NOMO-1 treated with DMSO at 0.1 percent for 48 hours (cell line): ENCODE measurements around the gene MRPL36.

ENCODE experiments used
- DNase-seq: peaks from one replicate; lab custom pipeline; 2025; ENCODE audit not compliant: unreplicated experiment; lab: John Stamatoyannopoulos, UW

Gene MRPL36

DNA sequence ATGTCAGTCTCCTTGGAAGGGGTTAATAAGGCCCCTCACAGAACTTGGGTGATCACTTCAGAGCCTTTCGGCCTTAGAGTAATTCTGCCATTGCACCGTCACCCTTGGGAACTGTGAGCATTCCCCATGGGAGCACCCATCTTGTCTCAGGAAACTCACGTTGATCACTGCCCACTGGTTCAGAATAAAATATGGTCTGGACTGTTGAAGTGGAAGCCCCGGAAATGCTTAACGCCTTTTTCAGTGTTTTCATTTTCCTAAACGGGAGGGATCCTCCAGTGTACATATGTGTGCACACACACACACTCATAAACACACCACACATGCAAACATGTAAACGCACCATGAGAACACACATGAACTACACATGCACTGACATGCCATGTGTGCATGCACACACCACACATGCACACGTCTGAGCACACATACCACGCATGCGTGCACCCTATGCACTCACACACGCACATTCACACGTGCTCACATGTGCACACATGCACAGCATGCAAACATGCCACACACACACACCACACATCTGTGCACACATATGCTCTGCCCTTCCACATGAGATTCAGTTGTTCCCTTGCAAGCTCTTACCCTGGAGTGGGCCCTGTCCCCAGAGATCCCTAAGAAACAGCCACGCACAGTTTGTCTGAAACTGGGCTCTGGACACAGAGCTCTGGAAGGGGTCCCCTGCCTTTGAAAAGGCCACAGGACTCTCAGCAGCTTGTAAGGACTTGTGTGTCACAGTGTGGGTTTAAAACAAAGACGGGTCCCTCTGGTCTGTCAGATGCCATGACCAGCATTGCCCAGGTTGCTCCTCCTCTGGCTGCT lies 17.0 kb downstream of the MRPL36 start:
- DNase-seq = no peak

DNA sequence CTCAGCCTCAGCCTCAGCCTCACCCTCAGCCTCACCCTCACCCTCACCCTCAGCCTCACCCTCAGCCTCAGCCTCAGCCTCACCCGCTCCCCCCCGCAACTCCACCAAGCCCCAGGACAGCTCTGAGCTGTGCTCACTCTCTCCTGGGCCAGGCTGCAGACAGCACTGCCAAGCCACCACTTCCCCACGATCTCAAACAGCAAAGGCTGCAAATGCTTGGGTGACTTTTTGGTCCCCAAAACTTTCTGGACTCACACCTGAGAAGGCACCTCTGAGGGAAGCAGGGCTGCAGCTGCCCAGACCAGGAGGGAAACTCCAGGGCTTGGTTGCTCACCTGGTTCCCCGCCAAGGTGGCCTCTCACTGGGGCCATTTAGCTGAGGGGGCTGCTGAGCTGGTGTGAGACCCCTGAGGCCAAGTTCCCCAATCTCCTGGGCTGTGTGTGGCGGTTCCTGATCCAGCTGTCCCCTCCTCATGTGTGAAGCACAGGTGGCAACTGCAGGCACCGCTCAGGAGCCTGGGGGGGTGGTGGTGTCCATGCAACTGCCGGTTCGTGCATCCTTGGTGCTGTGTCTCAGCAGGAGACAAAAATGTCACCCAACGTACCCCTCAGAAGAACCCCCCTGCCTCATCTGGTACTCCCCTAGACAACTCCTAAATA lies 17.8 kb downstream of the MRPL36 start:
- DNase-seq = no peak

DNA sequence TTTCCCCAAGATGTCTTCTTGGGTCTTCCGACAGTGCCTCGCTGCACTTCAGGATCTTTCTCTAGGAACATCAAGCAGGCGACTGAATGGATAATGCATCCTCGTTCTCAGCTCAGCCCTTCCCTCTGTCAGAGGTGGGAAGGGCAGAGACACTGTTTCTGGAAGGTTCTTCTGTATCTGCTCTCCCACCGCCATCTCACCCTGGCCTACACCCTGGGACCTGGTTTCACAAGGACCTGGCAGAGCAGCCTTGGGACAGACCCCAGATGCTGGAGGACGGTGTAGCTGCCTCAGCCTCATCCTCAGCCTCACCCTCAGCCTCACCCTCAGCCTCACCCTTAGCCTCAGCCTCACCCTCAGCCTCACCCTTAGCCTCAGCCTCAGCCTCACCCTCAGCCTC lies 18.5 kb downstream of the MRPL36 start:
- no peak for DNase-seq

DNA sequence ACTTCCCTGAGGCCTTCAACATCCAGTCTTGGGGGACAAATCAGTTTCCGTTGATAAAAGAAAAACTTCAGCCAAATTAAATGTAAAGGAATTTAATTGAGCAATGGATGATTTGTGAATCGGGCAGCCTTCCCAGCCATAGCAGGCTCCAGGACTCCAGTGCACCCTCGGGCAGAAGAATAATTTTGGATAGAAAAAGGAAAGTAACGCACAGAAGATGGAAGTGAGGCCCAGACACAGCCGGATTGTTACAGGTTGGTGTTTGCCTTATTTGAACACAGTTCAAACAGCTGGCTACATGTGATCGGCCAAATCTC lies 19.1 kb downstream of the MRPL36 start:
- DNase-seq = no peak

DNA sequence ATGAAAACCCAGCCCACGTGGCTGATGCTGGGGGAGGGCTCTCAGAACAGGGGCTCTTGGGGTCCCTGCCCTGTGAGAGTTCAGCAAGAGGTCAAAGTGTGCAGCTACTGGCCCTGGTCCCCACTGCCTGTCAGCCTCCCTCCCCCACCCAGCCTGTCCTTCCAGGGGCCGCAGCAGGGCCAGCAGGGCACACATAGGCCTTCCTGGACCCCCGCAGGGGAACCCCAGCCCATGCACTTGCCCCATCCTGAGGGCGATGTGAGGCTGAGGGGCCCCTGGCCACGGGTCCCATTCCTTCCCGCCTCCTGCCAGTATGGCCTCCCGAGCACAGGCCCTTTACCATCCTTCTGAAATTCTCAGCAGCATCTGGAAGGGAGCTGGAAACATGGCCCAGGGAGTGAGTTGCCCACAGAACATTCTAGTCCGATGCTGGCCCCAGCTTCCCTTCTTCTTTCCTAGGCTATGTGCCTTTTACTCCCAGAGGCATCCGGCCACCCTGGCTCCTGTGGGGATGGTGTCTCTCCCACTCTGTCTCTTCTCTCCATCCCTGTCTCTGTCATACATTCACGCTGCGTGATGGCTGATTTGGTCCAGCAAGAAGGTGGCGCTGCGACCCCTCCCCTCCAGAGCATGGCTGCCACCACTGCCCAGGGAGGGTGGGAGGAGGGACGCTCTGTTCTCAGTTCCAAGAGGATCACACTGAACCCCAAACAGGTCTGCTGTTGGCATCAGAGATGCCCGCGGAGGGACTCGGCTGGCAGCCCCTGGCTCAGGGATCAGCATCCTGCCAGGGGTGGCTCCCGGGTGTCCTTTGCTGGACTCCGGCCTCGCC lies 19.6 kb downstream of the MRPL36 start:
- no peak for DNase-seq

DNA sequence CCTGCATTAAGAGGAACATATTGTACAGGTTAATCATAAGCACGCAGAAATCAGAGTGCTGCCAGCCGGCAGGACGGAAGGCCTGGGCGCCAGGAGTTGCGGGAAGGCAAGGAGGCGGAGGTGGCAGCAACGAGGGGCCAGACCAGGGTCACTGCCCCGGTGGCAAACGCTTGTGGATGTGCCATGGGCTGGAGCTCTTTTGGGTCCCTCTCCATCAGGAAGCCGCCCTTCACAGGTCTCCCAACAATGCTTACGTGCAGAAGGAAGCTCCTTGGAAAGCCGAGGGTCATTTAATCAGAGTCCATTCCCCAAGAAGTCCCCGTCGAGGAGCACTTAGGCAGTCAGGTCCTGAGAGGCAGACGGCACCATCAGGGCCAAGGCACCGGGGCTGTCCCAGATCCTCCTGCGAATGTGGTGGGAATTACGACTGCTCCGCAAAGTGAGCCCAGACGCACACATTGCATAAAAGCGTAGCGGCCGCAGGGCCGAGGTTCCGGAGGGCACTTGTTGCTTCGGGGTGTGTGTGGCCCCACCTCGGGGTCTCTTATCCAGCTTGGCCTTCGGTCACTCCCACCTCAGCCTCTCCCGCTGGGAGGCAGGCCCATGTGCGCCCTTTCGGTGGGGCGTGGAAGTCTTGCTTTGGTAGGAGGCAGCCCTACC lies 20.5 kb downstream of the MRPL36 start:
- DNase-seq = no peak

DNA sequence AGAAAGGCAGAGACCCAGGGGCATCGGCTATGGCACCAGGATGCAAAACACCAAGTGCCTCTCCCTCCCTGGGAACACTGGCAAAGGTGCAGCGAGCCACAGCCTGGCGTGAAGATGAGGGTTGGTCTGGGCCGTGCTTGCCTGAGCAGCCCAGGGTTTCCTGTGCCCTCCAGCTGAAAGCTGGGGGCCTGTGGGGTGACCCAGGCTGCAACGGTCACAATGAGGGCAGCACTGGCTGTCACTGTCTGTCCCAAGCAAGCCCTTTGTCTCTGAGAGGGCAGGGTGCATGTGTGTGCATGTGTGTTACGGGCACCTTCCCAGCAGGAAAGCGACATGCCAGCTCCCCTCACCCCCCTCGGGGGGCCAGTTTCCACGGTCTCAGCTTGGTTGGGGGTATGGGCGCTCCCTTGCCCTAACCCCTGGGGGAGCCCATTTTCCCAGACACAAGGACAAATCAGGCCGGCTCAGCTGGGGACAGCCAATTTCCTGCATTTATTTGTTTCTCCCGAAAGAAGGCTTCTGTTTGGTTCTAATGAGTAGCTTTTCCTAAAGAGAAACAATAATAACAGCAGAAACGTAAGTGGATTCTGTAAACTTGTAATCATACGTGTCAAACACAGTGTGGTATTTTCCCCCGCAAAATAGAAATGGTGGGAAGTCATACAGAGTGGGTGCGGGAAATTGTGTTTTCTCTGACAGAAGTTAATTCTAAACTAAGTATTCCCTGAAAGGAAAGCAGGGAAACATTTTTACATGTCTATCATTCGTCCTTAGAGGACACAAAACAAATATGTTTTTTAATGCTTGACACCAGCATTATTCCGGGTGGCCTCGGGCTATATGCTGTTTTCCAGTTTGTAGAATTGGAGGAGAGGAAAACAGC lies 21.3 kb downstream of the MRPL36 start:
- no peak for DNase-seq

DNA sequence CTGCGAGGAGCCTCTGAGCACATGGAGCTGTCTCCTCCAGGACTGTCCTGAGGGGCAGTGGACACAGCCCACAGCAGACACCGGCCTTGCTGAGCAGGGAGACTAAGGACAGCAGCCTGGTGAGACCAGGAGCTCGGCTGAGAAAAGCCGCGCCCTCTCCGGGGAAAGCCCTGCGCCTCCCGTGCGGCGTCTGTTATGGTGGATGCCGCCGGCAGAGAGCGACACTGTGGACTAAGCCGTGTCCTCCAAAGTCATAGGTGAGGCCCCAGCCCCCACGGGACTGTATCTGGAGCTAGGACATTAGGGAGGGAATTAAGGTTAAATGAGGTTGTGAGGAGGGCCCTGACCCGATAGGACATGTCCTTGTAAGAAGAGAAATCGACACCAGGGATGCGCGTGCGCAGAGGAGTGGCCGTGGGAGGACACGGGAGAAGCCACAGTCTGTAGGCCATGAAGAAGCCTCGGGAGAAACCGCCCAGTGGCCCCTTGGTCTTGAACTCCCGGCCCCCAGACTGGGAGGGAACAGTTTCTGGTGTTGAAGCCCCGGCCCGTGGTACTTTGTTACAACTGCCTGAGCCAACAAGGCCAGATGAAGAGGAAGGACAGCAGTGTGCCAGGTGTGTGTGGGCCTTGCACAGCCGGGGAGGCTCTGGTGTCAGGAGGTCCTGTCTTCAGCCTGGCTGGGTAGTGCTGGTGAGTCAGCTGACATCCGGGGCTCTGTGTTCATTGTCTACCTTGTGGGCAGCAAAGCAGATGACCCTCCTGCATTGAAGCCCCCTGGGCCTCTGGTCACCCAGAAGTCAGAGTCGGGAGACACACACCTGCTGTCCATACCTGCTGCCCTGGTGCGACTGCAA lies 22.1 kb downstream of the MRPL36 start:
- DNase-seq = no peak

DNA sequence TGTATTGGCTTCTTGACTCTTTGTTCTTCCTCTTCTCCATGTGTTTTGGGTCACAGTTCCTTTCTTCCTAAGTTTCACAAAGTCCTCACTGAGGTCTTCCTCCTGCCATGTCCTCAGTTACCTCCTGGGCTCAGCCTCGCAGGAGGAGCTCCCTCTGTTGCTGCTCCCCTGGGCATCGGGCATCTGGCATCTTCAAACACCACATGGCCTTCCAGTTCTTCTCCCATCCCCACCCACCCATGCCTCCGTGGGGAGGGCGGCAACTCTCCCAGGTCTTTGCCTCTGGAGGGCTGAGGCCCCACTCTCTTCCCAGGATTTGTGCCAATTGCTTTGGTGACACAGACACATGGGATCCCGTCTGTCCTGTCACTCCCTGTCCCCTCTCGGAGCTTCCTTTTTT lies 22.8 kb downstream of the MRPL36 start:
- DNase-seq = no peak

DNA sequence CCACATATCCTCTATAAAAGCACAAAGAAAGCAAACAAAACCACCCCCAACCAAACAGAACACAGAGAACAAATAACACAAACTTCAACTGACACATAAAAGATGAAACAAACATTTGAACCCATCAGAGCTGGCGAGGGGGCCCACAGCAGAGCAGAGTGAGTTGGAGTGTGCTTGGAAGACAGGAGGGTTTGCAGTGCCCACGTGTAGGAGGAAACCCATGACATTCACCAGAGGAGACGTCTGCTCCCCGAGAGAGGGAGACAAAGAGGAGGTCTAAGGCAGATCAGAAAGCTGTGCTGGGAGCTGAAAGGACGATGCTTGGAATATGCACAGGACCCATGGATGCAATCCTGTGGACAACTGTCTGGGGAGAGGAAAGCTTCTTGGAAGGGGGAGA lies 27.0 kb downstream of the MRPL36 start:
- DNase-seq = no peak

DNA sequence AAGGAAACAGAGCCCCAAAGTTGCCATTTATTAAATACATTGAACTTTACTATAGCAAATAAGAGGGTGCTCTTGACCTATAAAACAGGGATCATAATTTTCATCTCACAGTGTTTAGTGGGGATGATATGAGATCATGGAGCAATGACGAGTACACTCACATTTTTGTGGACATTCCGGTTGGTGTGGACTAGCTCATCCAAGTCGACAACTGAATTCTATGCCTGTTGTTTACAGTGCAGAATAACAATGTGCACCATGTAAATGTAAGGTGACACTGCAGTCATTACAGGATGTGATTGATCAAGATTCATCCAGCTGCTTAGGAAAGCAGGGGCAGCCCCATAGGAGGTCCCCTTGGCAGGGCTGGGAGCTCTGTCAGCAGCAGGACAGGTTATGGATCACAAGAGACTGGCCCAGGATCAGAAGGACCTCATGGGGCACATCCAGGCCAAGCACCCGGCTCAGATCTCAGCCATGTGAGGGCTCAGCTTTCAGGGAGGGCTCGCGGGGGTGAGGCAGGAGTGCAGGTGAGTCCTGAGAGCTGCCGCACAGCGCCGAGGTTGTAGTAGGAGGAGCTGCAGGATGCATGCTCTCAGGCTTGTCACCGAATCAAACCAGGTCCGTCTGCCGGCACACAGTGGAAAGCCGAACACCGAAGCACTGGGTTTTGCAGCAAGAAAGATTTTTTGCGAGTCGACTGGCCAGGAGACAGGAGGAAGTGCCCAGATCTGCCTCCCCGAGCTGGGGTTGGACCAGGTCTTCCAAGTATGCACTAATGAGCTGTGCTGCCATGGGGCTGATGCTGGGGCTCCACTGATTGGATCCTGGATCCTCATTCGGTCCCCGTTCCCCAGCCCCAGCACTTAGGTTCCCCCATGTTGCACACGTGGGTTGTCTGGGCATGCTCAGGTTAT lies 28.2 kb downstream of the MRPL36 start:
- DNase-seq = no peak

DNA sequence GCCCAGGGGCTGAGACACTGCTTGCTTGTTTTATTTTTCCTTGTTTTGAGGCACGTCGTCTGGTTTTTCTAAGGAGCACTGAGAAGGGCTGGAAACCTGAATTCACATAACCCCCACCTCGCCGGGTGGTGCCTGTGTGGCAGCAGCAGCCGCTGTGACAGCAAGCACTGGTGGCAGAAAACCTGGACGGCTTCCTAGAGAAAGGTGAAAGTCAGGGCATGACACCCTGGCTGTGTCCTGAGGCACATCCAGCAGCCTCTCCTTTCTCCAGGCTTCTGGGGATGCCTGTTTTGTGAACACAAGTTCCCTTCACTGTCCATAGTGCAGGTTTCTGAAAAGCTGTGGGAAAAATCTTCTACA lies 29.2 kb downstream of the MRPL36 start:
- DNase-seq = no peak

DNA sequence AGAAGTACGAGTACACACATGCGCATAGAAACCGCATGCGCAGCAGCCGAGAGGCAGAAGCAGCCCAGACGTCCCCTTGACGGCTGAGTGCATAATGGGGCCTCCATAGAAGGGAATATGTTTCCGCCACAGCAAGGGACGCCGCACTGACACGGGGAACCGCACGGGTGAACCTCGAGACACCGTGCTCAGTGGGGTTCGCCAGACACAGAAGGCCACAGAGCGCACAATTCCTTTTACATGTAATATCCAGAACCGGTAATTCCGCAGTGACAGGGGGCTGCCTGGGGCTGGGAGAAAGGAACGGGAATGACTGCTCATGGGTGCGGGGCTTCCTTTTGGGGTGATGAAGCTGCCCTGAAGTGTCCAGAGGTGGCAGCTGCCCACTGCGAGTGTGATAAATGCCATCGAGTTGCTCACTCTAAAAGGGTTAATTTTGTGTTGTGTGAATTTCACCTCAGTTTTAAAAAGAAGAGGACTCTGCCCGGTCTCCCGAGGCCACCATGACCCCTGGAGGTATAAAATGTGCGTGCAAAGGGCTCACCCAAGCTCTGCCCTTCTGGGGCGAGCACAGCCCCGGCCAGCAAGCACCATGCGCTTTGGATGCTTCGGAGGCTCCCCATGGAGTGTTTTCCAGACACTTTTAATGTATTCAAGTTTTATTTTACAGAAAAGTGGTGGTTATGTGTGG lies 29.7 kb downstream of the MRPL36 start:
- no peak for DNase-seq

DNA sequence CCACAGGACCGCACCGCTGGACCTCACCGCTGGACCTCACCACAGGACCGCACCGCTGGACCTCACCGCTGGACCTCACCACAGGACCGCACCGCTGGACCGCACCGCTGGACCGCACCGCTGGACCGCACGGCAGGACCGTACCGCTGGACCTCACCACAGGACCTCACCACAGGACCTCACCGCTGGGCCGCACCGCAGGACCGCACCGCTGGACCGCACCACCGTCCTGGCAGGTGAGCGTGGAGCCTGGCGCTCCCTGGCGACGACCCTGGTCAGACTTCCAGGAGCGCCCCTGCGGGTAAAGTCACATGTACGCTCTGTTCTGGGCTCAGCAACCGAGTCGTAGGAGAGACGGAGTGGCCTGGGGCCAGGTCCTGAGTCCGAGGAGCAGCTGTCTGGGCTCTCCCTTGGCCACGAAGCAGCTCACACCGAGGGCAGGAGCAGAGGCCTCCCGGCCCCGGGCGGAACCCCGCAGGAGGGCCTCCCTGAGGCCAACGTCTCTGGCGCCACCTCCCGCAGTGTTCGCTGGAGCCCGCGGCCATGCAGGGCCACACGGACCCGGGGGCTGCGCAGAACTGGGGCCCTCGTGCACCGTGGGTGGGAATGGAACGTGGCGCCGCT lies 30.5 kb downstream of the MRPL36 start:
- no peak for DNase-seq

DNA sequence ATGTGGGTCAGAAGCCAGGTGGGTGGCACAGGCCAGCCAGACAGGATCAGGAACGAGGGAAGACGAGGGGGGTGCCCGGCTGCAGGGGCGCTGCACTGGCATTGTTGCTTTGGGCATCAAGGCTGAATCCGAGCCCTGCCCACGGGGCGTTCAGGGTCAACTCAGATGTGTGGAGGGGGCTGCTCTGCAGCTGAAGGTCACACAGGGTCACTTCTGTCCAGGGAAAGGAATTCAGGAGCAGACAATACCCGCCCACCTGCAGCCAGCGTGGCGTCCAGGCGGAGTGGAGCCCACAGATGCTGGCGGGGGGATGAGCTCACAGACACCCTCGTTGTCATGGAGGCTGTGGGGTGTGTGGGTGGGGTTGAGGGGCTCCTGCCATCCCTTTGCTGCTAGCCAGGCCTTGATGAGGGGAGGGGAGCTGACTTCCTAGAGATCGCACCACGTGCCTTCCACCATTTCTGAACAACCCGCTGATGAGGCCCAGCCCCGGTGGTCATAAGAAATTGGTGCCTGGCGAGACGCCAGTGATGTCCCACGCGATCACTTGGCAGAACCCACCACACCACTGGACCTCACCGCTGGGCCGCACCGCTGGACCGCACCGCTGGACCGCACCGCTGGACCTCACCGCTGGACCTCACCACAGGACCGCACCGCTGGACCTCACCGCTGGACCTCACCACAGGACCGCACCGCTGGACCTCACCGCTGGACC lies 31.2 kb downstream of the MRPL36 start:
- DNase-seq = no peak

DNA sequence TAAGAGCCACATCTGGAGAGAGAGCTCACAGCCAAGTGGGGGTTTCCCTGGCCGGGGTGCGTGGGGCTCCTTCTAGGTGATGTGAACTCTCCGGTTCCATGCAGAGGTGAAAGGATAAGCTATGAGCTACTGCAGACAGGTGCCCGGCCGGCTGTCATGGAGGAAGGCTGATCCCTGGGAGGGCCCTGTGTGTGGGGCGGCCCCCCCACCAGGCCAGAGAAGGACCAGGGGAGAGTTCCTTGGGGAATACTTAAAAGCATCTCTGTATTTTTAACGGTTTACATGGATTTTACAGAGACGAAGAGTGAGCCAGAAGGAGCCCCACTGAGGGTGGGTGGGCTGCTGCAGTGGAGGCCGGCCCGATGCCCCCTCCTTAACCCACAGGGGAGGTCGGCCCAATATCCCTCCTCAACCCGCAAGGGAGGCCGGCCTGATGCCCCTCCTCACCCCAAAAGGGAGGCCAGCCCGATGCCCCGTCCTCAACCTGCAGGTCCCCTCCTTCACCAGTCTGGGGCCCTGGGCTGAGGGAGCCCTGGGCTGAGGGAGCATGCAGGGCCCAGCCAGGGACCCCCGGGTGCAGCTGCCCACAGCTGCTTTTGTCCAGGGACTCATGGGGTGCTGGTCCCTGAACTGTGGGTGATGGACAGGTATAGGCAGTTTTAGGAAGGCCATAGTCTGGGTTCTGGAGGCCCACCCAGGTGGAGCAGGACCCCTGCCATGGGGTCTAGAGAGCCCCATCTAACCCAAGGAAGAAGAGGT lies 31.9 kb downstream of the MRPL36 start:
- DNase-seq = no peak
